Activated naive CD8-positive, alpha-beta T cell treated with anti-CD3 and anti-CD28 coated beads, Interleukin-2, amount 10 ng/mL, durations not matched to agents 7 days and 5 days (primary cell): ENCODE results near the gene NOXO1. TPM values are rescaled to one million over a fixed set of nuclear protein-coding genes. Genes with fewer than 3 reads are reported as not detected.
"Not testable (repeated sequence)": the region's sequence is repeated elsewhere in the genome, so short reads cannot be mapped to it uniquely, and the experiment has no call there.

Experiments used
- ATAC-seq: fragments of 150-1000 bp; cut with Tn5 transposase; one replicate; pipeline ENCODE4 v1.10.0; 2021; ENCODE audit warnings: low read depth, moderate library complexity
- POLR2A ChIA-PET: fragments of 350-600 bp; sonication (Branson Sonifier 250); formaldehyde crosslinking; loops from one replicate; lab custom pipeline; 2021; ENCODE audit warnings: antibody characterized with exemption; lab: Charles Lee
- DNase-seq: peaks from one replicate; pipeline ENCODE4 v3.0.0; 2021
- H3K27ac Mint-ChIP-seq: one replicate; pipeline ENCODE4 v1.8.0; 2022; ENCODE audit warnings: mild to moderate bottlenecking, mixed read lengths
- H3K27me3 Mint-ChIP-seq: one replicate; pipeline ENCODE4 v1.8.0; 2022; ENCODE audit warnings: mild to moderate bottlenecking, moderate library complexity, mixed read lengths
- H3K36me3 Mint-ChIP-seq: one replicate; pipeline ENCODE4 v1.8.0; 2021; ENCODE audit warnings: mild to moderate bottlenecking, mixed read lengths
- H3K4me1 Mint-ChIP-seq: one replicate; pipeline ENCODE4 v1.8.0; 2021; ENCODE audit warnings: mixed read lengths
- H3K4me3 Mint-ChIP-seq: one replicate; pipeline ENCODE4 v1.8.0; 2022; ENCODE audit warnings: mild to moderate bottlenecking, moderate library complexity, mixed read lengths
- H3K9me3 Mint-ChIP-seq: one replicate; pipeline ENCODE4 v1.8.0; 2021; ENCODE audit warnings: mixed read lengths
- total RNA-seq, 2 experiments: library from RNA; stranded (reverse); gene quantifications; one replicate each; pipeline ENCODE4 v1.2.3, GENCODE V29; 2021

Gene NOXO1
- total RNA-seq, 2 experiments from 2014 or later, result 0.58 to 1.8 TPM

- Mint-ChIP-seq H3K4me3 (peak within 1 kb of the TSS; percentile 96), H3K36me3 (peaks cover 14% of the 10 kb centered on the region), H3K4me1 (peaks cover 31% of the 10 kb centered on the region), H3K9me3 (no peaks in the 10 kb centered on the region), H3K27ac (peak within 1 kb of the TSS; percentile 96), H3K27me3 (no peaks in the 10 kb centered on the region)
- DNase-seq, result no peak
- POLR2A ChIA-PET, result interaction anchor here (1.4 to 3.6 kb wide), 5 partner anchors 15 to 189 kb away, joined by 3 to 50 read pairs (median 20); partner anchors contain the start of genes GFER, MSRB1, NOXO1 and TRAF7
- no peak for ATAC-seq
Measured at GRCh38 chr16:1966460-1966859, 14.8 kb downstream of the NOXO1 start, which contains the start of gene RNF151. Gene RNF151 (plus strand): TSS chr16:1966856. CDS start chr16:1966882, 26 bp downstream.

GRCh38 chr16:1965396-1966001, 15.8 kb downstream of the NOXO1 start:
- no peak for DNase-seq
- POLR2A ChIA-PET, result interaction anchor here (0.6 to 3.6 kb wide), 26 partner anchors 8 to 1372 kb away, joined by 3 to 50 read pairs (median 6); partner anchors contain the start of genes ECI1, GFER, MSRB1 and NOXO1
- Mint-ChIP-seq H3K4me3 (peak overlapping the region; percentile 96), H3K27ac (peak overlapping the region; percentile 96), H3K36me3 (peaks cover 20% of the 10 kb centered on the region), H3K9me3 (no peaks in the 10 kb centered on the region), H3K27me3 (no peaks in the 10 kb centered on the region), H3K4me1 (peaks cover 36% of the 10 kb centered on the region)
- ATAC-seq, result no peak

- no peaks in the 10 kb centered on the region for H3K9me3 Mint-ChIP-seq
- POLR2A ChIA-PET, result interaction anchor here (0.5 to 3.6 kb wide), 37 partner anchors 8 to 1372 kb away, joined by 3 to 50 read pairs (median 5); partner anchors contain the start of genes E4F1, ECI1, GFER and IFT140
- H3K36me3 Mint-ChIP-seq, result peaks cover 22% of the 10 kb centered on the region
- DNase-seq (peak; percentile 99), ATAC-seq (peak; percentile 90)
- H3K27me3 Mint-ChIP-seq, result no peaks in the 10 kb centered on the region
- H3K27ac Mint-ChIP-seq, result peak within 1 kb of the TSS; percentile 96
- peak within 1 kb of the TSS; percentile 96 for H3K4me3 Mint-ChIP-seq
- peaks cover 42% of the 10 kb centered on the region for H3K4me1 Mint-ChIP-seq
Measured at GRCh38 chr16:1964506-1965395, 16.5 kb downstream of the NOXO1 start, which contains the start of gene RPS2. Gene RPS2 (minus strand): TSS chr16:1964826. CDS start chr16:1964625, 201 bp downstream.

GRCh38 chr16:1963806-1964505, 17.3 kb downstream of the NOXO1 start:
- ATAC-seq, result peak; percentile 11
- no peak for DNase-seq
- POLR2A ChIA-PET, result interaction anchor here (0.5 to 3.6 kb wide), 32 partner anchors 8 to 1371 kb away, joined by 3 to 50 read pairs (median 6); partner anchors contain the start of genes E4F1, ECI1, GFER and MAPK8IP3
- Mint-ChIP-seq H3K9me3 (no peaks in the 10 kb centered on the region), H3K27me3 (no peaks in the 10 kb centered on the region), H3K4me1 (peaks cover 44% of the 10 kb centered on the region), H3K4me3 (peak overlapping the region; percentile 96), H3K27ac (peak overlapping the region; percentile 96), H3K36me3 (peaks cover 22% of the 10 kb centered on the region)

DNA sequence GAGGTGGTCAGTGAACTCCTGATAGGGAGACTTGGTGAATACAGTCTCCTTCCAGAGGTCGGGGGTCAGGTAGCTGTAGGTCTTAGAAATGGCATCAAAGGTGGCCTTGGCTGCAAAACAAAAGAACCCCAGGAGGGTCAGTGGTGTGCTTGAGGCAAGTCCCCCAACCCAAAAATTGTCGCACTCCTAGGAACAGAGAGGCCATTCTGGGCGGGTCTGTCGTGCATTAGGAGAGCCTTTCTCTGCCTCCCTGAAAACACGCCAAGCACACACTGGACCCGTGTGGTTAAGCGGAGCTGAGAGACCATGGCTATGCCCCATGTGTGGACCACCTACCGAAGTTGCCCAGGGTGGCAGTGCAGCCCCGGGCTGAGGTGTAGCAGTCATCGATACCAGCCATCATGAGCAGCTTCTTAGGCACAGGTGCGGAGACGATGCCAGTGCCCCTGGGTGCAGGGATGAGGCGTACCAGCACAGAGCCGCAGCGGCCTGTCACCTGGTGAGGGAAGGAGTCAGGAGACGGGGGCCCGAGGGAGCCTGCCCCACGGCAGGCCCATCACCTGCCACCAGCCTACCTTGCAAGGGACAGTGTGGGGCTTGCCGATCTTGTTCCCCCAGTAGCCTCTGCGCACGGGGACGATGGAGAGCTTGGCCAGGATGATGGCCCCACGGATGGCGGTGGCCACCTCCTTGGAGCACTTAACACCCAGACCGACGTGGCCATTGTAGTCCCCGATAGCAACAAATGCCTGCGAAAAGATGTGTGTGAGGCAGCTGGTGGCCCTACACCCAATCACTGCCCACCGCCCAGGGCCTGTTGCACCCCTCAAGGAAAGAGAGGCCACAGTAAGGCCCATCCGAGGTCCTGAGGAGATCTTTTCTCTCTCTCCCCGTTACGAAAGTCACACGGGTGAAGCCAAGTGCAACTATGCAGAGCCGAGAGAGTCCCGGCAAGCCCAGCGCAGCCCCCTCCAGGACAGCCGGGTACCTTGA, 18.8 kb downstream of the NOXO1 start:
- H3K27me3 Mint-ChIP-seq, DNase-seq, H3K9me3 Mint-ChIP-seq, ATAC-seq: not testable (repeated sequence)
- POLR2A ChIA-PET, result interaction anchor here (1.1 to 2.0 kb wide), 2 partner anchors 9 to 28 kb away, joined by 3 to 9 read pairs; partner anchors contain the start of gene TBL3
- H3K27ac Mint-ChIP-seq, result peak overlapping the region; percentile 96
- peak overlapping the region; percentile 96 for H3K4me3 Mint-ChIP-seq
- H3K4me1 Mint-ChIP-seq, result peaks cover 46% of the 10 kb centered on the region
- H3K36me3 Mint-ChIP-seq, result peaks cover 22% of the 10 kb centered on the region

GRCh38 chr16:1961651-1962067, 19.6 kb downstream of the NOXO1 start:
- Mint-ChIP-seq H3K27me3 (no peaks in the 10 kb centered on the region), H3K36me3 (peaks cover 22% of the 10 kb centered on the region), H3K9me3 (no peaks in the 10 kb centered on the region), H3K4me3 (peak overlapping the region; percentile 60), H3K4me1 (peaks cover 45% of the 10 kb centered on the region), H3K27ac (peak overlapping the region; percentile 48)
- no peak for ATAC-seq
- no peak for DNase-seq
- POLR2A ChIA-PET, result interaction anchor here (1.1 to 4.0 kb wide), 2 partner anchors 9 to 29 kb away, joined by 3 to 37 read pairs; partner anchors contain the start of gene TBL3

DNA sequence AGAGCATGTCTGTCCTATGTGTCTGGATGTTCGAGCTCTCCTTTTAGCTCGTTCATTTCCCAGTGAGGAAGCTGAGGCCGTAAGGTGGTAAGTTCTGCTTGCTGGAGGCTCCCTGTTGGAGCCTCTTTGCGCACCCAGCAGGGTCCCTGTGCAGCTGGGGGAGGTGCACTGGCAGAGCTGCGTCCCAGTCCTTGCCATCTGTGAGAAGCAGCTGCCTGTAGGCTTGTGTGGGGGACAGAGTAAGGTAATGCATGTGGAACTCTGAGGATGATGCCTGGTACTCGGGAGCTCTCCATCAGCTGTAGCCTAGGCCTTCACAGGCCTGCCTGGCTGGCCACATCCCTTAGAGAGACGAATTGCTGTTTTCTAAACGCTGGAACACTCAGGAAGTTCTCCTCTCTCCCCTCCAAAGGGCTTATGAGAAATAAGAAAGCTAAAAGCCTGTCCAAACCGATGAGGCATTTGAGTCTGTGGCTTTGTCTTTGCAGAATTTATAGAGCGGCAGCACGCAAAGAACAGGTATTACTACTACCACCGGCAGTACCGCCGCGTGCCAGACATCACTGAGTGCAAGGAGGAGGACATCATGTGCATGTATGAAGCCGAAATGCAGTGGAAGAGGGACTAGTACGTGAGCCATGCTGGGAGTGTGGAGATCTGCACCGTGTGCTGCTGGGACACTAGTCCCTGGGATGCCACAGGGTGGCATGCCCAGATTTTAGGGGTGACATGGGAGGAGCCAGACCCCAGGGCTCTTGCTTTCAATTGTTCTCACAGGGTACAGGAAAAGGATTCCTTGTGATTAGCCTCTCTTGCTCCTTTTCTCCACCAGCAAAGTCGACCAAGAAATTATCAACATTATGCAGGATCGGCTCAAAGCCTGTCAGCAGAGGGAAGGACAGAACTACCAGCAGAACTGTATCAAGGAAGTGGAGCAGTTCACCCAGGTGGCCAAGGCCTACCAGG, 20.3 kb downstream of the NOXO1 start:
- POLR2A ChIA-PET, result interaction anchor here (0.5 to 4.0 kb wide), 6 partner anchors 9 to 194 kb away, joined by 3 to 37 read pairs (median 4); partner anchors contain the start of genes GFER, MSRB1, TBL3 and TRAF7
- H3K9me3 Mint-ChIP-seq, result no peaks in the 10 kb centered on the region
- DNase-seq (no peak), ATAC-seq (no peak)
- H3K27ac Mint-ChIP-seq, result peak overlapping the region; percentile 96
- H3K4me1 Mint-ChIP-seq, result peaks cover 45% of the 10 kb centered on the region
- no peaks in the 10 kb centered on the region for H3K27me3 Mint-ChIP-seq
- peak overlapping the region; percentile 97 for H3K4me3 Mint-ChIP-seq
- H3K36me3 Mint-ChIP-seq, result peaks cover 22% of the 10 kb centered on the region

DNA sequence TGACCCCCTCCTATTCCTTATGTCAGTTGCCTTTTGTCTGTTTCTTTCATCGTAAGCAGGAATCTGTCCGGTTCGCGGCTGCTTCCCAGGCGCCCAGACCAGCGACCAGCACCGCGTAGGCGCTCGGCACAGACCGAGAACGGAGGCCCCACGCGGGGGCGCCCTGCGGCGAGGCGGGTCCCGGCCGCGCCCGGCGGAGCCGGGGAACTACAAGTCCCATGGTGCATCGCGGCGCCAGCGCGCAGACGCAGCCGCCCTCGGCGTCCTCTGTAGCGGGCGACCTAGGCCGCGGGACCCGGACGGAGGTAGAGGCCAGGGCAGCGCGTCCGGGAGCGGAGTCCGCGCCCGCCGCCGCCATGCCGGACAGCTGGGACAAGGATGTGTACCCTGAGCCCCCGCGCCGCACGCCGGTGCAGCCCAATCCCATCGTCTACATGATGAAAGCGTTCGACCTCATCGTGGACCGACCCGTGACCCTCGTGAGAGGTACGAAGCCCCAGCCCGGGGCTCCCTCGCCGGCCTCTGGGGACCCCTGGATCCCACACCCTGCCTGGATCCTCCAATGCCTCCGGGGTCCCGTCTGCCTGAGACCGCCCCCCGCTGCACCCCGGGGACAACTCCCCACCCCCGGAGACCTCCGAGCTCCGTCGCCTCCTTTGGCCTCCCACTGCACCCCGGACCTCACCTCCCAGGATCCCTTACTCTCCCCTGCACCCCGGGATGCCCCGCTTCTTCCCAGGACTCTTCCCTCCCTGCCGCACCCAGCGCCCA, 21.8 kb downstream of the NOXO1 start, which contains the start of gene NDUFB10:
Gene NDUFB10, plus strand, starts transcription at position 270 of the 771 bp plus-strand sequence. Its CDS starts 87 bp downstream, at position 357.
- Mint-ChIP-seq H3K27ac (peak within 1 kb of the TSS; percentile 96), H3K4me1 (peaks cover 39% of the 10 kb centered on the region), H3K36me3 (peaks cover 22% of the 10 kb centered on the region), H3K4me3 (peak within 1 kb of the TSS; percentile 97), H3K27me3 (no peaks in the 10 kb centered on the region), H3K9me3 (no peaks in the 10 kb centered on the region)
- POLR2A ChIA-PET, result interaction anchor here (0.7 to 4.0 kb wide), 3 partner anchors 11 to 180 kb away, joined by 3 to 37 read pairs (median 9); partner anchors contain the start of genes MSRB1 and TBL3
- DNase-seq (peak; percentile 96), ATAC-seq (peak; percentile 84)

- ATAC-seq, result peak; percentile 5
- Mint-ChIP-seq H3K27ac (peak overlapping the region; percentile 96), H3K27me3 (no peaks in the 10 kb centered on the region), H3K4me1 (peaks cover 36% of the 10 kb centered on the region), H3K36me3 (peaks cover 17% of the 10 kb centered on the region), H3K4me3 (peak overlapping the region; percentile 97), H3K9me3 (no peaks in the 10 kb centered on the region)
- DNase-seq, result no peak
- POLR2A ChIA-PET, result interaction anchor here (4.0 kb wide), 1 partner anchor 12 kb away, joined by 37 read pairs; the partner anchor contains the start of gene TBL3
Measured at GRCh38 chr16:1958715-1959268, 22.5 kb downstream of the NOXO1 start.

DNA sequence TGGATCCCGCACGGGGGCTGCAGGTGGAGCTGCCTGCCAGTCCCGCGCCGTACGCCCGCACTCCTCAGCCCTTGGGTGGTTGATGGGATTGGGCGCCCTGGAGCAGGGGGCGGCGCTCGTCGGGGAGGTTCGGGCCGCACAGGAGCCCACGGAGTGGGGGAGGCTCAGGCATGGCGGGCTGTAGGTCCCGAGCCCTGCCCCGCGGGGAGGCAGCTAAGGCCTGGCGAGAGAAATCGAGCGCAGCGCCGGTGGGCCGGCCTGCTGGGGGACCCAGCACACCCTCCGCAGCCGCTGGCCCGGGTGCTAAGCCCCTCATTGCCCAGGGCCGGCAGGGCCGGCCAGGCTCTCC, 23.2 kb downstream of the NOXO1 start:
- not testable (repeated sequence) for H3K27me3 Mint-ChIP-seq, H3K4me3 Mint-ChIP-seq, H3K27ac Mint-ChIP-seq, H3K9me3 Mint-ChIP-seq, ATAC-seq, DNase-seq
- Mint-ChIP-seq H3K36me3 (peaks cover 12% of the 10 kb centered on the region), H3K4me1 (peaks cover 30% of the 10 kb centered on the region)
- POLR2A ChIA-PET, result interaction anchor here (0.6 to 4.0 kb wide), 2 partner anchors 12 to 358 kb away, joined by 5 to 37 read pairs; partner anchors contain the start of gene TBL3
